ENCODE measurements around the gene PDXP. TPM values are rescaled to one million over a fixed set of nuclear protein-coding genes. Genes with fewer than 3 reads are reported as not detected.

The PDXP gene
- total and polyA plus RNA-seq, 2 of the 4 experiments (the other 2 are of a cell fraction): 5.4 to 24.1 TPM

DNA sequence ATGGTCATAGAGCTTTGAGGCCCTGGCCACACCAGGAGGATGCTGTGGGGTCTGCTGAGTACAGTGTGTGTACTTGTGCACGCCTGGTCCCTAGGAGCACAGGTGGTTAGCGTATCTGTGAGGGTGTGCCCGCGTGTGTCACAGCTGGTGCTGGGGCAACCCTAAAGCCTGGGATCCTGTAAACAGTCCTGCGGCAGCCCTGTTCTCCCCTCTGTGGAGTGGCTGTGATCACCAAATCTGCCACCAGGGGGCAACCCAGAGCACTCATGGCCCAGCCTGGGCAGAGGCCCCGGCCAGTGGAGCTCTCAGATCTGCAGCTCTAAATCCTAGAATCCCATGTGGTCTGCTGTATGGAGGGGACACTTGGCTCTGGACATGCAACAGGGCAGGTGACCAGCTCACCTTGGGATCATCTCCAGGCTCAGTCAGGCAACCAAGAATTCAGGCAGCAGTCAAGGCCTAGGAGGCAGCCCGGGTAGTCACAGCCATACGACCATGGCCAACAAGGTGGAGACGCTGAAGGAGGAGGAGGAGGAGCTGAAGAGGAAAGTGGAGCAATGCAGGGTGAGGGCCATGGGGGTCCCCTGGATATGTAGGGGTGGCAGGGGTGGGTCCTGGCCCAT, 15.2 kb upstream of the PDXP start:
- Histone ChIP-seq H2BK15ac (ENCODE audit: low read depth, low read length) (no peak overlapping the region), H3K23ac (ENCODE audit: low read depth, low read length) (no peak overlapping the region), H2BK5ac (ENCODE audit: low read depth, low read length, poor library complexity, severe bottlenecking) (no peak overlapping the region), H3K14ac (replicated peaks; ENCODE audit: low read depth, low read length) (no peak overlapping the region), H2AFZ (replicated peaks; ENCODE audit: low read length, poor library complexity) (peak overlapping the region; percentile 79), H4K20me1 (ENCODE audit: insufficient read depth, low read length) (peaks cover 9% of the 10 kb centered on the region), H4K91ac (ENCODE audit: insufficient read depth, low read depth, low read length) (no peak overlapping the region), H3K4me1 (ENCODE audit: control insufficient read depth, insufficient read depth, low read length) (peaks cover 15% of the 10 kb centered on the region), H3K9me1 (ENCODE audit: insufficient read depth, low read length) (no peaks in the 10 kb centered on the region), H3K4ac (ENCODE audit: low read depth, low read length) (peak overlapping the region; percentile 55), H3K4me2 (ENCODE audit: low read depth, low read length) (no peak overlapping the region), H2AK5ac (ENCODE audit: low read depth, low read length) (peak overlapping the region; percentile 99), H3K9me3 (ENCODE audit: control insufficient read depth, insufficient read depth, low read length) (no peaks in the 10 kb centered on the region), H4K5ac (ENCODE audit: low read depth, low read length) (no peak overlapping the region), H3K27me3 (ENCODE audit: control insufficient read depth, insufficient read depth, low read length) (no peaks in the 10 kb centered on the region), H3K27ac (ENCODE audit: insufficient read depth, low read length) (no peak overlapping the region), H3K18ac (ENCODE audit: low read depth, low read length) (no peak overlapping the region), H3K79me1 (ENCODE audit: low read depth in 1 of 2, low read length in 2 of 2) (peaks cover 0 to 45% of the 10 kb centered on the region in 2 experiments; a peak in 3 of 4 replicates), H2AK9ac (replicated peaks; ENCODE audit: low read depth, low read length, poor library complexity) (peak overlapping the region; percentile 81), H2BK20ac (ENCODE audit: low read depth, low read length) (peak overlapping the region; percentile 9; the same call in 1 of the 2 replicates), H2BK120ac (ENCODE audit: low read depth, low read length) (peak overlapping the region; percentile 10; the same call in 1 of the 2 replicates), H3K36me3 (ENCODE audit: control insufficient read depth, insufficient read depth, low read length) (peaks cover 43% of the 10 kb centered on the region), H3K9ac (ENCODE audit: low read depth, low read length) (peak overlapping the region; percentile 43; the same call in 1 of the 2 replicates), H3K56ac (ENCODE audit: extremely low read depth, insufficient read depth, low read length) (no peak overlapping the region), H3K4me3 (ENCODE audit: insufficient read depth, low read depth, low read length) (no peak overlapping the region), H4K8ac (ENCODE audit: low read depth in 2 of 2, low read length in 2 of 2) (peak overlapping the region in 1 of 2 experiments; percentile 73; a peak in 2 of 4 replicates)
- TF ChIP-seq SMC3 (IDR thresholded peaks at IDR 0.05; ENCODE audit: low read depth, low read length): peak; percentile 90
- peak; percentile 82 for TF ChIP-seq RAD21 (IDR thresholded peaks at IDR 0.05; ENCODE audit: low read length)
- TF ChIP-seq, protein P1, sequence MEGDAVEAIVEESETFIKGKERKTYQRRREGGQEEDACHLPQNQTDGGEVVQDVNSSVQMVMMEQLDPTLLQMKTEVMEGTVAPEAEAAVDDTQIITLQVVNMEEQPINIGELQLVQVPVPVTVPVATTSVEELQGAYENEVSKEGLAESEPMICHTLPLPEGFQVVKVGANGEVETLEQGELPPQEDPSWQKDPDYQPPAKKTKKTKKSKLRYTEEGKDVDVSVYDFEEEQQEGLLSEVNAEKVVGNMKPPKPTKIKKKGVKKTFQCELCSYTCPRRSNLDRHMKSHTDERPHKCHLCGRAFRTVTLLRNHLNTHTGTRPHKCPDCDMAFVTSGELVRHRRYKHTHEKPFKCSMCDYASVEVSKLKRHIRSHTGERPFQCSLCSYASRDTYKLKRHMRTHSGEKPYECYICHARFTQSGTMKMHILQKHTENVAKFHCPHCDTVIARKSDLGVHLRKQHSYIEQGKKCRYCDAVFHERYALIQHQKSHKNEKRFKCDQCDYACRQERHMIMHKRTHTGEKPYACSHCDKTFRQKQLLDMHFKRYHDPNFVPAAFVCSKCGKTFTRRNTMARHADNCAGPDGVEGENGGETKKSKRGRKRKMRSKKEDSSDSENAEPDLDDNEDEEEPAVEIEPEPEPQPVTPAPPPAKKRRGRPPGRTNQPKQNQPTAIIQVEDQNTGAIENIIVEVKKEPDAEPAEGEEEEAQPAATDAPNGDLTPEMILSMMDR (conservative IDR thresholded peaks at IDR 0.05; ENCODE audit: low read depth, low read length): peak; percentile 82
- TF ChIP-seq, protein P2, sequence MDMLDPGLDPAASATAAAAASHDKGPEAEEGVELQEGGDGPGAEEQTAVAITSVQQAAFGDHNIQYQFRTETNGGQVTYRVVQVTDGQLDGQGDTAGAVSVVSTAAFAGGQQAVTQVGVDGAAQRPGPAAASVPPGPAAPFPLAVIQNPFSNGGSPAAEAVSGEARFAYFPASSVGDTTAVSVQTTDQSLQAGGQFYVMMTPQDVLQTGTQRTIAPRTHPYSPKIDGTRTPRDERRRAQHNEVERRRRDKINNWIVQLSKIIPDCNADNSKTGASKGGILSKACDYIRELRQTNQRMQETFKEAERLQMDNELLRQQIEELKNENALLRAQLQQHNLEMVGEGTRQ (IDR thresholded peaks at IDR 0.05; ENCODE audit: low read depth, low read length): no peak
- WGBS, 2 experiments (ENCODE audit: extremely low coverage in 2 of 2, insufficient read length in 1 of 2): 0% methylated on average over 1 of the region's 9 CpGs; no CpG with 5 or more reads in 1 of the 2 experiments
- DNase-seq (peak; percentile 57), ATAC-seq (ENCODE audit: low read depth) (peak; percentile 92)
- in situ Hi-C loops (cut with MboI; ENCODE audit: low sequenced_read_pairs) (loop anchor here (5.0 kb wide), 1 partner anchor 149 kb away; no protein-coding TSS in a partner anchor), dilution Hi-C loops (cut with HindIII; ENCODE audit: low sequenced_read_pairs, unreplicated experiment) (no loop called here), intact Hi-C loops (cut with micrococcal nuclease) (loop anchor here (1.0 to 5.0 kb wide), 4 partner anchors 32 to 148 kb away; partner anchors contain the start of gene LGALS1)
- CTCF ChIA-PET: interaction anchor here (0.5 to 3.0 kb wide), 15 partner anchors 9 to 164 kb away, joined by 3 to 24 read pairs (median 4); partner anchors contain the start of genes GCAT, NOL12 and PDXP
- BruUV-seq (replicated peaks): no TSS peak
- POLR2A ChIA-PET (ENCODE audit: unreplicated experiment): interaction anchor here (0.5 to 1.7 kb wide), 6 partner anchors 15 to 138 kb away, joined by 3 to 10 read pairs (median 6); partner anchors contain the start of gene PDXP
